Activated naive CD8-positive, alpha-beta T cell treated with anti-CD3 and anti-CD28 coated beads for 36 hours (primary cell): ENCODE results near the gene MRGPRD. TPM values are rescaled to one million over a fixed set of nuclear protein-coding genes. Genes with fewer than 3 reads are reported as not detected.

Experiments used
- DNase-seq: peaks from one replicate; pipeline ENCODE4 v3.0.0; 2021
- H3K27ac Mint-ChIP-seq: one replicate; pipeline ENCODE4 v1.8.0; 2022; ENCODE audit warnings: mild to moderate bottlenecking, moderate library complexity, mixed read lengths
- H3K27me3 Mint-ChIP-seq: one replicate; pipeline ENCODE4 v1.8.0; 2022; ENCODE audit warnings: mild to moderate bottlenecking, mixed read lengths
- H3K36me3 Mint-ChIP-seq: one replicate; pipeline ENCODE4 v1.8.0; 2021; ENCODE audit warnings: mild to moderate bottlenecking, mixed read lengths
- H3K4me1 Mint-ChIP-seq: one replicate; pipeline ENCODE4 v1.8.0; 2021; ENCODE audit warnings: mixed read lengths
- H3K4me3 Mint-ChIP-seq: one replicate; pipeline ENCODE4 v1.8.0; 2022; ENCODE audit warnings: mild to moderate bottlenecking, moderate library complexity, mixed read lengths
- H3K9me3 Mint-ChIP-seq: one replicate; pipeline ENCODE4 v1.8.0; 2022; ENCODE audit warnings: mixed read lengths
- total RNA-seq, 2 experiments: library from RNA; stranded (reverse); gene quantifications; one replicate each; pipeline ENCODE4 v1.2.3, GENCODE V29; 2021

The MRGPRD gene
- total RNA-seq, 2 experiments from 2014 or later, result not detected

DNA sequence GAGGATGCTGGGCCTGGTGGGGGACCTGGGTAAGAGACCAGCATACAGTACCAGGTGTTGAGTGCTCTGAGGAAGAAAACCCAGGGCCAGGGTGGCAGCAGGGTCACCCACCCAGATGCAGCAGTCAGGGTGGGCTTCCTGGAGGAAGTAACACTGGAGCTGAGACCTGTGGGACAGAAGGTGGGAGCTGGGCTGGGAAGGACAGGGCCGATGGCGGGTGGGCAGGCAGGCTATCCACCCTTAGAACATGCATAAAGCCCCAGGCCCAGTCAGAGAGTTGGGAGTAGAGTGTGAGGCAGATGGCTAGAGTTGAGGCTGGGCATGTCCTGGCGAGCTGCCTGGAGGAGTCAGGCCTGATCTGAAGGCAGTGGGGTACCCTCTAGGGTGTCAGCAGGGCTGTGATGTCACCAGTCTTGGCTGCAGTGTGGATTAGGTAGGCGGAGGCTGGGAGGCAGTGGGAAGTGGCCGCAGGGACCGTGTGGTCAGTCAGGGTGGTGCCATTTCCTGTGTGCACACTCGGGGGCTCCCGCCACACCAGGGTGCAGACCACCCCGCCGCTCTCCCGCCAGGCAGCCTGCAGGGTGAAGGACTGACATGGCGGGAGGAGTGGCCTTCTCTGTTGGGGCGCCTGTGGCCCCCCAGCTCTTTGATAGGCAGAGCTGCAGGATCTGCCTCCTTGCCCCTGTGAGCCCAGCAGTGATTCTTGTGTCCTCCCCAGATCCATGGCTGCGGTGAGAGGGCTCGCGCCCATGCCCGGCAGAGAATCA is 41.8 kb downstream of the MRGPRD start:
- H3K27ac Mint-ChIP-seq, result no peak overlapping the region
- no peaks in the 10 kb centered on the region for H3K36me3 Mint-ChIP-seq
- no peaks in the 10 kb centered on the region for H3K4me1 Mint-ChIP-seq
- no peak overlapping the region for H3K4me3 Mint-ChIP-seq
- no peak for DNase-seq
- H3K27me3 Mint-ChIP-seq, result no peaks in the 10 kb centered on the region
- no peaks in the 10 kb centered on the region for H3K9me3 Mint-ChIP-seq

DNA sequence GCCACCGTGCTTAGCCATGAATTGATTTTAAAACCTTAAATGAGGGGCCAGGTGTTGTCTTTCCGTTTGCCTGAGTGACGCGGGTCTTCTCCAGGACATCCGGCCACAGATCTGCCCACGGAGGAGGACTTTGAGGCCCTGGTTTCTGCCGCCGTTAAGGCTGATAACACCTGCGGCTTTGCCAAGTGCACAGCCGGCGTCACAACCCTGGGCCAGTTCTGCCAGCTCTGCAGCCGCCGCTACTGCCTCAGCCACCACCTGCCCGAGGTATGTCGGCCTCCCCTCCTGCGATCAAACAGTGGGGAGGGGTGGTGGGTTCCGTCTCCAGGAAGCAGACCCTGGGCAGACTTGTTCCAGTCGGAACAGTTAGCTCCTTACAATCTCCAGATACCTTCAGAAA is 42.7 kb downstream of the MRGPRD start:
- H3K36me3 Mint-ChIP-seq, result no peaks in the 10 kb centered on the region
- no peak for DNase-seq
- no peaks in the 10 kb centered on the region for H3K9me3 Mint-ChIP-seq
- H3K4me3 Mint-ChIP-seq, result no peak overlapping the region
- no peaks in the 10 kb centered on the region for H3K27me3 Mint-ChIP-seq
- no peak overlapping the region for H3K27ac Mint-ChIP-seq
- H3K4me1 Mint-ChIP-seq, result no peaks in the 10 kb centered on the region

DNA sequence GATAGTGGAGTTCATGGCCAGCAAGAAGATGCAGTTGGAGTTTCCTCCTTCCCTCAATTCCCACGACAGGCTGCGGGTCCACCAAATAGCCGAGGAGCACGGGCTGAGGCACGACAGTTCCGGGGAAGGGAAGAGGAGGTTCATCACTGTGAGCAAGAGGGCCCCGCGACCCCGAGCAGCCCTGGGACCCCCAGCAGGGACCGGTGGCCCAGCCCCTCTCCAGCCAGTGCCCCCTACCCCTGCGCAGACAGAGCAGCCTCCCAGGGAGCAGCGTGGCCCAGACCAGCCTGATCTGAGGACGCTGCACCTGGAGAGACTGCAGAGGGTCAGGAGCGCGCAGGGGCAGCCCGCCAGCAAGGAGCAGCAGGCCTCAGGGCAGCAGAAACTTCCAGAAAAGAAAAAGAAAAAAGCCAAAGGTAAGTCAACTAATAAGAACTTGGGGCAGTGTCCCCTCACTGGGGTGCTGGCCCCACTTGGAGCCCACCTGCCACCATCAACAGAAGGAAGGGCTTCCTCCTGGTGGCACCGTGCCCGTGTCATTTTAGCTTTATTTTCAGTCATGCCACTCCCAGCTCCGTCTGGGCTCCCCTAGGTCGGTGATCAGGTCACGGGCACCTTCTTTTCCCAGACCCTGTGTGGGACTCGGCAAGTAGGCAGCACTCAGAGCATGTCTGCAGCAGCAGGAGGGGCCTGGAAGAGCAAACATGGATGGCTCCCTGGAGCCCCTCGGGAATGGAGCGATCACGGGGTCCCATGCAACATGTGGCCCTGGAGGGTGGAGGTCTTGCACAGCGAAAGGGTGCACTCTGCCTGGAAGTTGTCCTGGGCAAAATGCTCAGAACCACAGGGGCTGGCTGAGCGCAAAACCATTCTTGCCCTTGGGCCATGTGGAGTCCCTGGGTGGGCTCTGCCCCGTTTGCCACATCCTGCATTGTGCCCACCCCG is 43.8 kb downstream of the MRGPRD start:
- Mint-ChIP-seq H3K4me1 (no peaks in the 10 kb centered on the region), H3K27ac (no peak overlapping the region), H3K4me3 (no peak overlapping the region), H3K36me3 (no peaks in the 10 kb centered on the region), H3K27me3 (no peaks in the 10 kb centered on the region), H3K9me3 (no peaks in the 10 kb centered on the region)
- DNase-seq, result no peak

DNA sequence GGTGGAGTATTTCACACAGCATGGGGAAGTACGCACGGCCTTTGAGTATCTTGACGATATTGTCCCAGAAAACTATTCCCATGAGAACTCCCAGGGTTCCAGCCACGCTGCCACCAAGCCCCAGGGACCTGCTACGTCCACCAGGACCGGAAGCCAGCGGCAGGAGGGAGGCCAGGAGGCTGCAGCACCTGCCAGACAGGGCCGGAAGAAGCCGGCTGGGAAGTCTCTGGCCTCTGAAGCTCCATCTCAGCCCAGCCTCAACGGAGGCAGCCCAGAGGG is 44.5 kb downstream of the MRGPRD start:
- Mint-ChIP-seq H3K4me3 (no peak overlapping the region), H3K27me3 (no peaks in the 10 kb centered on the region), H3K36me3 (no peaks in the 10 kb centered on the region), H3K4me1 (no peaks in the 10 kb centered on the region), H3K9me3 (no peaks in the 10 kb centered on the region), H3K27ac (no peak overlapping the region)
- no peak for DNase-seq

DNA sequence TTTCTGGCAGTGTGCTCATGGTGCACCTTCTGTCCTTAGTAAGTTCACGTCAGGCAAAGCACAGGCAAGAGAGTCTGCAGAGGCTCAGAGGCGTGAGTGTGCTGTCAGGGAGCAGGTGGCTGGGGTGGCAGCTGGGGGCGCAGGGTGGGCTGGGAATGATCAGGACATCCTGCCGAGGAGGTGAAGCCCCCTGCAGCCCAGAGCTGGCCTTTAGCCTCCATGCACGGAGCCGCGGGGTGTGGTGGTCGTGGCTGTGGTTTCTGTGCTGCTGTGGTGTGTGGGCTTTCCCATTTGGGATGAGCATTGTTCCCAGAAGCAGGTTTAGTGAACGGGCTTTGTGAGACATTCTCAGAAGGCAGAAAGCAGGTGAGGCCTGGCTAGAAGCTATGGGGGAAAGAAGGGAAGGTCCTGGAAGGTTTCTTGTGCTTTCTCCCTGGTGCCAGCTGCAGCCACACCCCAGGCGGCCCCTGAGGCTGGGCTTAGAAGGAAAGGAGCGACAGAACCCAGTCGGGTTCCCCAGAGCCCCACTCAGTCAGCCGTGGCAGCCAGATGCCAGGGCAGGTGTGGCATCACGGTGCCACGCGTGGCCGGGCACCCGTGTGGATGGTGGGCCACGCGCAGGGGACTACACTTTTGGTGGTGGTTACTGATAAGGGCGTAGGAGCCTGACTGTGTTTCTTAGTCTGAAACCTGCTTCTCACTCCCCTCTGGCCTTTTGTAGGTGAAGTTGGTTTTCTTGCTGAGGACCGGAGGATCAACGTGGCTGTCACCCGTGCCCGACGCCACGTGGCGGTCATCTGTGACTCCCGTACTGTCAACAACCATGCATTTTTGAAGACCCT is 45.0 kb downstream of the MRGPRD start:
- Mint-ChIP-seq H3K27me3 (no peaks in the 10 kb centered on the region), H3K36me3 (no peaks in the 10 kb centered on the region)

DNA sequence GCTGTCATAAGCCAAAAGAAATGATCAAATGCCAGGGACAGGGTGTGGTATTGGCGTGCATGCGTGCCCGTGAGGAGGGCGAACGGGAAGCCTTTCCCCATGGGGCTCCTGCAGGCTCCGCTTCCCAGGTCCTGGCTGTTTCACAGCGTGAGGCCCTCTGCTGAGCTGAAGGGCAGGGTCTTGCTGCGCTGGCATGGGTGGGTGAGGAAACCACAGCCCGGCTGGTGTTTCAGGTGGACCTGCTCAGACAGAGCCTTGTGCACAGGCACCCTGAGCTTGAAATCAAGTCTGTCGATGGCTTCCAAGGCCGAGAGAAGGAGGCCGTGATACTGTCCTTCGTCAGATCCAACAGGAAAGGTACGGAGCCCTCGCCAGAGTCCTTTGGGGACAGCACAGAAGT is 45.7 kb downstream of the MRGPRD start:
- Mint-ChIP-seq H3K27ac (no peak overlapping the region), H3K4me1 (no peaks in the 10 kb centered on the region), H3K36me3 (peaks cover 6% of the 10 kb centered on the region), H3K27me3 (no peaks in the 10 kb centered on the region), H3K4me3 (no peak overlapping the region), H3K9me3 (no peaks in the 10 kb centered on the region)
- no peak for DNase-seq

More for the DNA sequence above, 45.0 kb downstream of the MRGPRD start:
- Mint-ChIP-seq H3K4me1 (no peaks in the 10 kb centered on the region), H3K9me3 (no peaks in the 10 kb centered on the region), H3K27ac (no peak overlapping the region), H3K4me3 (no peak overlapping the region)
- DNase-seq, result no peak

DNA sequence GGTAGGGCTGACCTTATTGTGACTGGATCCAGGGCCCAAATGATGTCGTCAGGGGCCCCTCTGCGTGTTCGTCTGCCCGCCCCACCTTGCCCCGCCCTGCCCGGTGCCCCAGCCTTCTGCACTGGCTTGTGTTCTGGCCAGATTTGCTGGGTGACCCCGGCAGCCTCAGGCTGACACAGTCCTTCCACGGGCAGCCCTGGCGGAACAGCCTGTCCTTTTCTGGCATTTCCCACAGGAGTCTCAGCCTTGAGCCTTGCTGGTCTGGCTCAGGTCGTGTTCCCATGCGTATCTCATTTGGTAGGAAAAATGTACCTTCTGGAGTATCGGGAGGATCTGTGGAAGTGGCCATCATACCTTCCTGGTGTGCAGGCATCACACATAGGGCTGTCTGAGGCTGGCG is 46.1 kb downstream of the MRGPRD start:
- Mint-ChIP-seq H3K4me3 (no peak overlapping the region), H3K4me1 (no peaks in the 10 kb centered on the region), H3K36me3 (peaks cover 8% of the 10 kb centered on the region), H3K27ac (no peak overlapping the region), H3K27me3 (no peaks in the 10 kb centered on the region), H3K9me3 (no peaks in the 10 kb centered on the region)
- no peak for DNase-seq

DNA sequence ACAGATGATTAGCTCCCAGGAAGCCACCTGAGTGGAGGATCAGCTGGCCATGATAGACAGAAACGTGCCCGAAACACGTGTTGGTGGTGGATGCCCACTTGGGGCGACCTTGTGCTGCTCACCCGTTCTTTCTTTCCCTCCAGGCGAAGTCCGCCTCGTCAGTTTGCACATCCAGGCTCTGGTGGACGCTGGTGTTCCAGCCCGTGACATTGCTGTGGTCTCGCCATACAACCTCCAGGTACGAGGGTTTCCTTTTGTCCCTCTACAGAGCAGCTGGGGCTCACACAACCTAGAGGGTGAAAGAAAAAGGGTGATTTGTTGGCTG is 46.5 kb downstream of the MRGPRD start:
- Mint-ChIP-seq H3K27ac (no peak overlapping the region), H3K9me3 (no peaks in the 10 kb centered on the region)

DNA sequence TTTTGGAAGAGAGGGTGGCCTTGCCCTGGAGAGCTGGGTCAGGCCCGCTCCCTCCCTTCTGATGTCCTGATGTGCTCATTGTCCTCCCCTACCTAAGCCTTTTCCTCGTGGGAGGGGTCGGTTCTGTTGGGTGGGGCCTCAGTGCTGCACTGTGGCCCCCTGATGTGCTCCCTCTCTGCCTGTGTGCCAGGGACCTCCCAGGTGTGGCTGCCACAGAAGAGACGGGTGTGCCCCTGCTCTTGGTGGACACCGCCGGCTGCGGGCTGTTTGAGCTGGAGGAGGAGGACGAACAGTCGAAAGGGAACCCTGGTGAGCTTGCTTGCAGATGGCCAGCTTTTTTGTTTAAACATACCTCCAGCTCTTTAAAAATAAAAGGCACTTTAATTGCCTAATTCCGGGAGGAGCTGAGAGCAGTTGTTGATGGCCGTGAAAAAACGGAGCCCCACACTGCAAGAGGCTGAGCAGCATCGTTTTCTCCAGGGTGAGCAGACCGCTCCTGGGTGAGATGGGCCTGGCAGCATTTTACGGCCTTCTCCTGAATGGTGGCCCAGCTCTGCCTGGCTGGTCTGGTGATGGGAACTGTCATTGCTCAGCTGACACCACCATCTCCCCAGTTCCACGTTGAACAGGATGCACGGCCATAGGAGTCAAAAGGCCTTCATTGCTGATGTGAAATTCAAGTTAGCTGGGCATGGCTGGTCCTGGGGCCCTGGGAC is 47.0 kb downstream of the MRGPRD start:
- peaks cover 8% of the 10 kb centered on the region for H3K36me3 Mint-ChIP-seq

More for the DNA sequence above, 46.5 kb downstream of the MRGPRD start:
- DNase-seq, result no peak
- peaks cover 8% of the 10 kb centered on the region for H3K36me3 Mint-ChIP-seq
- no peaks in the 10 kb centered on the region for H3K27me3 Mint-ChIP-seq
- no peak overlapping the region for H3K4me3 Mint-ChIP-seq
- no peaks in the 10 kb centered on the region for H3K4me1 Mint-ChIP-seq

DNA sequence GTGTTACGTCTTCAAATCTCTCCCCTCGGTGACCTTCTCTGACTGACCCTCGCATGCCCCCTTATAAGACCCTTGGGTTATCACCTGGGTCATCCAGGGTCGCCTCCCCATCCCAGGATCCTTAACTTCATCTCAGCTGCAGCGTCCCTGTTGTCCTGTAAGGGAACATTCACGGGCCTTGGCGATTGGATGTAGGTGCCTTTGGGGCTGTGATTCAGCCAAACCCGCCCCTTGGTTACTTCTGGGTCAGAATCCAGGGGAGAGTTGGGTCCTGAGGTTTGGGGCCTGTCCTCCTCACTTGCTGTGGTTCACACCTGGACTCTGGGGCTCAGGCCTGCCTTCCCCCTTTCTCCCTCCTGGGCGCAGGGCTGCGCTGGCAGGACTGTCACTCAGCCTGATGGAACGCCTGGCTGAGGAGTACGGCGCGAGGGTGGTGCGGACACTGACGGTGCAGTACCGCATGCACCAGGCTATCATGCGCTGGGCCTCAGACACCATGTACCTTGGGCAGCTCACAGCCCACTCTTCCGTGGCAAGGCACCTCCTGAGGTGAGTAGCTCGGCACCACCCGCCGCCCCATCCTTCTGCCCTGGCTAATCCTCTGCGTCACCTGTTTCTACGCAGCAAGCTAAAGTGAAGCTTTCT is 47.7 kb downstream of the MRGPRD start:
- H3K27ac Mint-ChIP-seq, result no peak overlapping the region
- peaks cover 9% of the 10 kb centered on the region for H3K36me3 Mint-ChIP-seq
- H3K4me1 Mint-ChIP-seq, result no peaks in the 10 kb centered on the region

More for the DNA sequence above, 47.0 kb downstream of the MRGPRD start:
- no peaks in the 10 kb centered on the region for H3K9me3 Mint-ChIP-seq
- H3K4me1 Mint-ChIP-seq, result no peaks in the 10 kb centered on the region
- no peak for DNase-seq
- H3K27me3 Mint-ChIP-seq, result no peaks in the 10 kb centered on the region
- H3K4me3 Mint-ChIP-seq, result no peak overlapping the region
- H3K27ac Mint-ChIP-seq, result no peak overlapping the region

DNA sequence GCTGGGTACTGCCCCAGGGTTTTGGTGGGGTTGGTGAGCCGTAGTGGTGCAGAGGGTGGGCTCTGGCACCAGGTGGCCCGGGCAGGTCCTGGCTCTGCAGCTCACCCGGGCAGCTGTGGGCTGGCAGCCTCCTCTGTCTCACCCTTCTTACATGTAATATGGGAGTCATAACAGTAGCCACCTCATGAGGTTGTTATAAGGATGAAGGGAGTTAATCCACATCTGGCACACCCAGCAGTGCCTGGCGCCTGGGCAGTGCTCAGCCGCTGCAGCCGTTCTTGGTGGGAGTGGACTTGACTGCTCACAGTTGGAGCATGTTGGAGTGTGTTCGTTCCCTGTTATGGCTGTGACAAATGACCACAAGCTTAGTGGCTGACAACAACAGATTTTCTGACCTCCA is 48.4 kb downstream of the MRGPRD start:
- H3K36me3 Mint-ChIP-seq, result peaks cover 15% of the 10 kb centered on the region
- H3K4me3 Mint-ChIP-seq, result no peak overlapping the region
- H3K9me3 Mint-ChIP-seq, result no peaks in the 10 kb centered on the region
- no peak overlapping the region for H3K27ac Mint-ChIP-seq
- DNase-seq, result no peak
- peaks cover 2% of the 10 kb centered on the region for H3K4me1 Mint-ChIP-seq
- H3K27me3 Mint-ChIP-seq, result no peaks in the 10 kb centered on the region

More for the DNA sequence above, 47.7 kb downstream of the MRGPRD start:
- DNase-seq, result no peak
- Mint-ChIP-seq H3K27me3 (no peaks in the 10 kb centered on the region), H3K4me3 (no peak overlapping the region), H3K9me3 (no peaks in the 10 kb centered on the region)

DNA sequence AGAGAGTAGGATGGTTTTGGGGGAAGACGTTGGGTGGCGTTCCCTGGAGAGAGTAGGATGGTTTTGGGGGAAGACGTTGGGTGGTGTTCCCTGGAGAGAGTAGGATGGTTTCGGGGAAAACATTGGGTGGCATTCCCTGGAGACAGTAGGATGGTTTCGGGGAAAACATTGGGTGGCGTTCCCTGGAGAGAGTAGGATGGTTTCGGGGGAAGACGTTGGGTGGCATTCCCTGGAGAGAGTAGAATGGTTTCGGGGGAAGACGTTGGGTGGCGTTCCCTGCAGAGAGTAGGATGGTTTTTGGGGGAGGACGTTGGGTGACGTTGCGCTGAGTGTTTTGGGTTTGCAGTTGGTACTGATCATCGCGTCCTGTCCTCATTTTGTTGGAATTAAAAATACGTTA is 48.9 kb downstream of the MRGPRD start:
- Mint-ChIP-seq H3K36me3 (peaks cover 20% of the 10 kb centered on the region), H3K27ac (no peak overlapping the region), H3K27me3 (no peaks in the 10 kb centered on the region), H3K9me3 (no peaks in the 10 kb centered on the region), H3K4me1 (peaks cover 2% of the 10 kb centered on the region), H3K4me3 (no peak overlapping the region)
- DNase-seq, result no peak

DNA sequence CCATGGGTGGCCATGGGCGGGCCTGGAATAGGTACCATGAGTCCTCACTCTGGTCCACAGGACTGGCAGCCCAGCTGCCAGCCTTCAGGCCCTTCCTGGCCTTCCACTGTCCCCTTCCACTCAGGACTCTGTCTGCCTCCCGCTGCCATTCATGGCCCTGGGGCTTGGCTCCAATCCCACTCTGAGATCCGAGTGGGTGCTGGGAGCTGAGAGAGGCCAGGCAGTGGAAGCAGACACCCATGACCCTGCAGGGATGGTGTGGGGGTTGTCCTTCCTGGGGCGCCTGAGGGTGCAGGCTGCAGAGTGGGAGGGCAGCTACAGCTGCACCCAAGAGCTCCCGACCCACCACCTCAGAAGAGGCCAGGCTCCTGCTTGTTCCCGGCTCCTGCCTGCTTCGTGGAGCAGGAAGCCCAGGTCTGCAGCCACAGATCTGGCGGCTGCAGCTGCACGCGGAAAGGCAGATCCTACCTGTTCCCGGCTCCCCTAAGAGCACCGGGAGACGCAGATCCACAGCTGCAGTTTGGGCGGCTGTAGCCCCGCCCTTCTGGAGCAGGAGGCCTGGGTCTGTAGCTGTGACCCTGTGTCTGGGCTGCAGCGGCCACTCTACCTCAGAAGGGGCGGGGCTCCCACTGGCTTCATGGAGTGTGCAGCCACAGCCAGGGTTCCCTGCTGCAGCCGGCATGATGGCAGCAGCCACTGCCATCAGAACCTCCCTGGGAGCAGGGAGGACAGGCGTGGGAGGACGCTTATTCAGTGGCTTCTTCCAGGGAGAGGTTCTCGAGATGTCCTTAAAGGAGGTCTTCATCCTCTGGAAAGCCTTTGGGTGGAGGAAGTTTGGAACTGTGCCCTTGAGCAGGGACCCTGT is 49.6 kb downstream of the MRGPRD start:
- Mint-ChIP-seq H3K36me3 (peaks cover 26% of the 10 kb centered on the region), H3K9me3 (no peaks in the 10 kb centered on the region), H3K27me3 (no peaks in the 10 kb centered on the region), H3K27ac (no peak overlapping the region), H3K4me3 (no peak overlapping the region), H3K4me1 (peaks cover 2% of the 10 kb centered on the region)
- DNase-seq, result no peak
